Epithelial cell of proximal tubule (primary cell): ENCODE data around the gene UNC93B1. TPM values are rescaled to one million over a fixed set of nuclear protein-coding genes. Genes with fewer than 3 reads are reported as not detected.

Source experiments
- DNase-seq: peaks from one replicate; pipeline ENCODE4 v3.0.0-alpha.2; 2011; ENCODE audit warnings: low read depth
- H3K4me3 ChIP-seq: 2 replicates; pipeline ENCODE4 v1.5.1; 2011; ENCODE audit warnings: low read depth, mild to moderate bottlenecking, low read length
- CTCF ChIP-seq: conservative IDR thresholded peaks from 2 replicates; pipeline ENCODE4 v1.5.1; 2012; ENCODE audit warnings: low read depth, mild to moderate bottlenecking, low read length
- total RNA-seq: library from RNA; depleted of rRNA; stranded (reverse); fragments of >200 nt; gene quantifications from 2 replicates; pipeline ENCODE4 v1.2.3, GENCODE V29; 2015

Gene UNC93B1
- total RNA-seq, 1 donor from 2014 or later = 16.3 TPM

GRCh38 chr11:68042219-68043028 lies 38.5 kb upstream of the UNC93B1 start:
- H3K4me3 ChIP-seq = no peak overlapping the region

GRCh38 chr11:68041617-68042218 lies 37.8 kb upstream of the UNC93B1 start:
- no peak for DNase-seq
- TF ChIP-seq CTCF = no peak

More at GRCh38 chr11:68042219-68043028, 38.5 kb upstream of the UNC93B1 start:
- TF ChIP-seq CTCF = no peak
- DNase-seq = no peak

GRCh38 chr11:68040957-68041591 lies 37.2 kb upstream of the UNC93B1 start:
- H3K4me3 ChIP-seq = no peak overlapping the region
- no peak for DNase-seq
- no peak for TF ChIP-seq CTCF

More at GRCh38 chr11:68041617-68042218, 37.8 kb upstream of the UNC93B1 start:
- H3K4me3 ChIP-seq = no peak overlapping the region

- TF ChIP-seq CTCF = no peak
- H3K4me3 ChIP-seq = peak overlapping the region; percentile 82
- DNase-seq = no peak
Observed at GRCh38 chr11:68040101-68040956, 36.4 kb upstream of the UNC93B1 start.

DNA sequence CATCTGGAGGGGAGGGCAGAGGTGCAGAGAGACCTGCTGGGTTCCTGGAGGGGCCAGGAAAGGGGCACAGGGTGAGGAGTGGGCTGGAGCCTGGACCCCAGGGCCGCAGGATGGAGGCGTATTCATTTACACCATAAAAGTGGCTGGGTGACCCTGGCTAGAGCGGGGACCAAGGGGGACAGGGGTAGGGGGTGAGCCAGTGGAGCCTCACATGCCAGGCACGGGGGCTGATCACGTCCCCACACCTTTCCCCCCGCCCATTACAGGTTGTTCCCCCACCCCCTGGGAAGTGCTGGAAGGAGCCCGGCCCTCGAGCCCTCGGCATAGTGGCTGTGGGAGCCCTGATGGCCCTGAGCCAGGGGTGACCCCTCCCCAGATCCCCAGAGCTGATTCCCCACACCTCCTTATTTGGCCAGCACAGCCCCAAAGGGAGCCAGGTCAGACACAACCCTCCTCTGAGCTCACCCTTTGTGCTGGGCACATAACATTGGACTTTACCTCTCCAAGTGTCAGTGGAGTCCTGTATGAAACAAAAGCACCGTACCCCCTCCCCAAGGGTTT lies 35.7 kb upstream of the UNC93B1 start:
- no peak for DNase-seq
- H3K4me3 ChIP-seq = peak overlapping the region; percentile 82
- no peak for TF ChIP-seq CTCF
